ENCODE measurements around the gene GAD2.
"Not testable (repeated sequence)": the region's sequence is repeated elsewhere in the genome, so short reads cannot be mapped to it uniquely, and the experiment has no call there.

GAD2 gene

GRCh38 chr10:26326851-26327250 is 110.3 kb downstream of the GAD2 start:
- DNase-seq, result no peak

- DNase-seq, result no peak
These were observed 111.2 kb downstream of the GAD2 start for GRCh38 chr10:26327811-26328210.

- no peak for DNase-seq
These were observed 114.8 kb downstream of the GAD2 start for GRCh38 chr10:26331371-26331770.

GRCh38 chr10:26334232-26334931 is 117.8 kb downstream of the GAD2 start:
- no peak for DNase-seq

DNA sequence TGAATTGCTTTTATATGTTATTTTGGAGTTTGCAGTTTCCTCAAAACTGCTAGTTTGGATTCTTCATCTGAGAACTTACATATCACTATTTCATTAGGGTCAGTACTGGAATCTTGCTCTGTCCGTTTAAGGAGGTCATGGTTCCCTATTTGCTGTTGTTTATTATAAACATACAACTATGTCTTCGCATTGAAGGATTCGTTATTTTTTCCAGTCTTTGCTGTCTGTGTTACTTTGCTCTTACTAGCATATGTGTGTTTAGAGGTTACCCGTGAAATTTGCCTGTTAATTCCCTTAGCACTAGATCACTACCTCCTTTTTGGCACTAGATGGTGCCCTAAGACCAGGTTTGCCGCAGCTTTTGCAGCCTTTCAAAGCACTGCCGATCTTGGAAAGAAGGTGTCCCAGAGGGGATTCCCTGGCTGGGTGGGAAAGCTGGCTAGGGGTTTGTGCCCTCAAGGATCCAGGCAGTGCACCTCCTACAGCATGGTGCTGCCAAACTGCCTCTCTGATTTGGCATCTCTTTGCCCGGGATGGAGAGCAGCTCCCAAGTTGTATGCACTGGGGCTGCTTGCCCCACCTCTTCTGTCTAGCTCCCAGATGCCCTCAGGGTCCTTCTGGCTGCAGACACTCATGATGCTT is 118.5 kb downstream of the GAD2 start:
- DNase-seq, result peak; percentile 65

GRCh38 chr10:26335574-26336093 is 119.1 kb downstream of the GAD2 start:
- DNase-seq, result no peak

DNA sequence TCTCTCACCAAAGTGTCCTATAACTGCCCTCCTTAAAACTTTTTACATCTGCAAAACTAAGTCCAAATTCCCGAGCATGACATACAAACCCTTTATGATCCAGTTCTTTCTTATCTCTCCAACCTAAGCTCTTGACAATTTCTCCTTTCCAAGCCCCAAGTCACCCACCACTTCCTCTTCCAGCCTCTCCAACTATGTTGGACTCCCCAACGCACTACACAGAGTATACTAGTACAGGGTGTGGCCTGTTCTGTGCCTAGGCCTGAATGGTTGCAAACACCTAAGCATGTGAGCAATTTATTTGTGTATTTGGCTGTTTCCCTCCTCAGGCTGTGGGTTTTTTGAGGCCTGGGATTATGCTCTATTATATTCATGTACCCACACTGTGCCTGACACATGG is 120.4 kb downstream of the GAD2 start:
- DNase-seq, result no peak

- no peak for DNase-seq
These were observed 125.1 kb downstream of the GAD2 start for GRCh38 chr10:26341701-26342100.

- not testable (repeated sequence) for DNase-seq
These were observed 132.3 kb downstream of the GAD2 start for GRCh38 chr10:26348821-26349417.
